OCI-LY7 (cell line): ENCODE data around the gene SFRP5.

Experiments used
- EZH2phosphoT487 ChIP-seq: fragments of 200-600 bp; sonication (generic); IDR thresholded peaks from 2 replicates; pipeline ENCODE4 v1.6.1; 2018; ENCODE audit warnings: low read depth, borderline replicate concordance, mild to moderate bottlenecking, mixed run types, antibody characterized with exemption, low read length, moderate library complexity, mixed read lengths
- TF ChIP-seq, protein P1 (sequence below): fragments of 200-600 bp; sonication (generic); conservative IDR thresholded peaks from 2 replicates; pipeline ENCODE4 v1.5.1; 2014; ENCODE audit warnings: mild to moderate bottlenecking, antibody characterized with exemption, low read length, moderate library complexity, mixed read lengths

DNA sequence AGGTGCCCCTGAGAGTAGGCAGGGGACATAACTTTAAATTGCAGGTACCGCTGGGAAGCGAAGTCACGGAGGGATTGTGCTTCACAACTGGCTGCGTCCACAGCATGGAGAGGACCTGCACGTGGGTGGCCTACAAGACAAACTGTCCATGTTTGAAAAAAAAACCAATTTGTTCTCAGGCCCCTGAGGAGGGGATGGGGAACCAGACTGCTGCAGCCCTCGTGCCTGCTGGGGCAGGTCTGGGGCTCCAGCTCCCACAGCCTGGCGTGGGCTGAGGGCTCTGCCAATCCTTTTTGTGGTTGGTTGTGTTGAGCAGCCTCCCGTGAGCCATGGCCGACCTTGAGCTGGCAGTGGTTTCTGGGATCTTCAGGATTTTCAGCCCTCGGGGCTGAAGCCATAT lies 9.7 kb downstream of the SFRP5 start:
- TF ChIP-seq, protein P1, sequence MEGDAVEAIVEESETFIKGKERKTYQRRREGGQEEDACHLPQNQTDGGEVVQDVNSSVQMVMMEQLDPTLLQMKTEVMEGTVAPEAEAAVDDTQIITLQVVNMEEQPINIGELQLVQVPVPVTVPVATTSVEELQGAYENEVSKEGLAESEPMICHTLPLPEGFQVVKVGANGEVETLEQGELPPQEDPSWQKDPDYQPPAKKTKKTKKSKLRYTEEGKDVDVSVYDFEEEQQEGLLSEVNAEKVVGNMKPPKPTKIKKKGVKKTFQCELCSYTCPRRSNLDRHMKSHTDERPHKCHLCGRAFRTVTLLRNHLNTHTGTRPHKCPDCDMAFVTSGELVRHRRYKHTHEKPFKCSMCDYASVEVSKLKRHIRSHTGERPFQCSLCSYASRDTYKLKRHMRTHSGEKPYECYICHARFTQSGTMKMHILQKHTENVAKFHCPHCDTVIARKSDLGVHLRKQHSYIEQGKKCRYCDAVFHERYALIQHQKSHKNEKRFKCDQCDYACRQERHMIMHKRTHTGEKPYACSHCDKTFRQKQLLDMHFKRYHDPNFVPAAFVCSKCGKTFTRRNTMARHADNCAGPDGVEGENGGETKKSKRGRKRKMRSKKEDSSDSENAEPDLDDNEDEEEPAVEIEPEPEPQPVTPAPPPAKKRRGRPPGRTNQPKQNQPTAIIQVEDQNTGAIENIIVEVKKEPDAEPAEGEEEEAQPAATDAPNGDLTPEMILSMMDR: no peak
- TF ChIP-seq EZH2phosphoT487: no peak
